Limb (tissue), 2 donors: Measurements from ENCODE around the gene COA7.
"Not testable (repeated sequence)": the region's sequence is repeated elsewhere in the genome, so short reads cannot be mapped to it uniquely, and the experiment has no call there.

Source experiments
- DNase-seq, 2 donors: peaks; one replicate each; pipeline ENCODE4 v3.0.0-alpha.2; 2016; ENCODE audit errors: extremely low spot score in 2 of 2

The COA7 gene

DNA sequence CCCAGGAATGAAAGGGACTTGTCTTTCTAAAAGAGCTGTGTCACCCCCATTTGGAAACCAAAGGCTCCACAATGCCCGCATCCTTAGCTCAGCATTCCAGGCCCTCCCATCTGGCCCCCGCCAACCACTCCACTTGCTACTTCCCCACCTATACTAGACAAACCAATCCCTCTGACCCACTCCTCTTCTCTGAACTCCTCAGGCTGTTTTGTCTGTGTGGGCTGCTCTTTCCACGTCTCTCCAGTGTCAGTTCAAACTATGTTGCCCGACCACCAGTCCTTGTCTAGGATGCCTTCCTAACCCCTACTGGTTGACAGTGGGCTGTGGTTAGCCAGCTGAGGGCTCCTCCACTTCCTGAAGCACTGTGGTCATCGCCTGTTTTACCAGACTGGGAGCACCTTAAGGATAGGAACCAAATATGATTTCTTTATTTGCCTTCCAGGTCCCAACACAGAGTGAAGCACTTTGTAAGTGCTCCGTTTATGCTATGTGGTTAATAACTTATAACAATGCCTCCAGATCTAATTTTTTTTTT, 8.1 kb upstream of the COA7 start:
- DNase-seq: no peak

DNA sequence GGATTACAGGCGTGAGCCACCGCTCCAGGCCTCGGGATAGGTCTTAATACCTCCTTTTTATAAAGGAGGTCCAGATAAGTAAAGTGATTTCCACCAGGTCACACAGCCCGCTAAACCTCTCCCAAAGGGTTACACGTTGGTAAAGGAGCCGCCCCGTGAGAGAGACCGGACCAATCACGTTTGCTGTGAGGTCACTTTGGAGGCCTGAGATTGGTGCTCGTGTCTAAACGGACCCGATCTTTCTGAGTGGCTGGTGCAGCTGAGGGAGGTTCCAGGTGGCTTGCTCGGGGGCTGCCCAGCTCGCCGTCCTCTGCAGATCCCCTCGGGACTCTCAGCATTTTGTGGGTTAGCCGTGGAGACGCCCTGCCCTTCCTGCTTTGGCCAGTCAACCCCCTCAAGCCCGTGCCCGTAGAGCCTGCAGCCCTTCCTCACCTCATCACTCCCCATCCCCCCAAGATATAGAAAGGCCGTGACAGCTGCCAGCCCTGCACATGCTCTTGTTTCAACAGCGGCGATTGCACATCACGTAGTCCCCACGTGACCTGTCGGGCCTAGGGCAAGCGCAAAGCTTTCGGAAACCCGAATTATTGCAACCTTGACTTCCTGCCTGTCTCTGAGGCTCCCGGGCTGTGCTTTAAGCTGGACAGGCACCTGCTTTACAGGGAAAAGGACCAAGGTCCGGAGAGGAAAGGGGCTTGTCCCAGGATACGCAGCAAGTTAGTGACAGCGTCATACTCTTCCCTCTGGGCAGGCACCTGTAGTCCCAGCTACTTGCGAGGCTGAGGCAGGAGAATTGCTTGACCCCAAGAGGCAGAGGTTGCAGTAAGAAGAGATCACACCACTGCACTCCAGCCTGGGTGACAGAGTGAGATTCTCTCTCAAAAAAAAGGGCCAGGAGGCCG, 5.0 kb upstream of the COA7 start:
- DNase-seq: peak; percentile 84 to 85

DNA sequence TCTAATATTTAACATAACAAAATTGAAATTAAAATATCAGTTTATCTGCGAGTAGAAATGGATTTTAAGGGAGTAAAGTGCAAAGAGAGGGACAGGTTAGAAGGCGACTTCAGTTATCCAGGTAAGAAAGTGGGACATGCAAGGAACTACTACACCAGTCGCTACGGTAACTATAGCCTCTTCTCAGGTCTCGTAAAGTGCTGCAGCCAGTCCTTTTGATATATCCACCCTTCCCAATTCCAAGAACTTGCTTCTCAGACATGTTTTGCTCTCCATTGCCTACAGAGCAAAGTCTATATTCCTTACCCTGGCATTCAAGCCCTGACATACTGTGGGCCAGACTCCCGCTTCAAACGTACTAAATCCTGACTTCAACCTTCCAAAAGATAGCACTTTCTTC, 2.5 kb downstream of the COA7 start:
- DNase-seq: no peak

DNA sequence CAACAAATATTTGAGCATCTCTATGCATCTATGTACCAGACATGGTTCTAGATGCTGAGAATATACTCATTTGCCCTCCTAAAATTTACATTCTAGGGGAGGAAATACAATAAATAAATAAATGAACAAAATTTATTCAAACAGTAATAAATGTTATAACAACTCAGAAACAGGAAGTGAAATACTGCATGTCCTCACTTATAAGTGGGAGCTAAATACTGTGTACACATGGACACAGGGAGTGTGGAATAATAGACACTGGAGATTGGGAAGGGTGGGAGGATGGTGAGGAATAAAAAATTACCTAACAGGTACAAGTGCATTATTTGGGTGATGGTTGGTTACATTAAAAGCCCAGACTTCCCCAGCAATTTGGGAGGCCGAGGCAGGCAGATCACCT, 4.3 kb downstream of the COA7 start:
- DNase-seq: no peak

DNA sequence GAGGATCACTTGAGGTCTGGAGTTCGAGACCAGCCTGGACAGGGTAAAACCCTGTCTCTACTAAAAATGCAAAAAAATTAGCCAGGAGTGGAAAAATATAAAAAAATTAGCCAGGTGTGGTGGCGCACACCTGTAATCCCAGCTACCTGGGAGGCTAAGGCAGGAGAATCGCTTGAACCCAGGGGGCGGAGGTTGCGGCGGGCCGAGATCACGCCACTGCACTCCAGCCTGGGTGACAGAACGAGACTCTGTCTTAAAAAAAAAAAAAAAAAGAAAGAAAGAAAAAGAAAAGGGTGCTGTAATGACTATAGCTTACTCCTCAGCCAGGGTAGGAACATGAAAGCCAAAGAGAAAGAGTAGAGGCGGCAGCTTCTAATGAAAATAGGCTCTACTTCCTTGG, 4.8 kb downstream of the COA7 start:
- DNase-seq: not testable (repeated sequence)

DNA sequence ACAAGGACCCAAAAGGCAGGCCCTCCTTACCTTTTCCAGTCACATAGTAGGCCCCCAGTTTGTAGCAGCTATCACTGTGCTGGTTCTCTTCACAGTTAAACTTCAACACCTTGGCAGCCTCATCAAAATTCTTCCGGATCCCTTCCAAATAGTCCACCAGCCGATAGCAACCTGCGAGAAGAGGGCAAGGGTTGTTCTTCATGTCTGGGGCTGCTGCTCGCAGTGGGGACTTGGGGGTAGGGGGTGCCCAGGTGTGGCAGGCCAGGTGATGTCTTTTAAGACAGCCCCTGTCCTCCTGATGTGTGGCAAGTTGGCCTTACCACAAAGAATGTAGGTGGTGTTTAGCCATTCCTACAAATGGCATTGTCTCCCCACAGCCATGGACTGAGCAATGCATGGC, 5.5 kb downstream of the COA7 start:
- DNase-seq: no peak

DNA sequence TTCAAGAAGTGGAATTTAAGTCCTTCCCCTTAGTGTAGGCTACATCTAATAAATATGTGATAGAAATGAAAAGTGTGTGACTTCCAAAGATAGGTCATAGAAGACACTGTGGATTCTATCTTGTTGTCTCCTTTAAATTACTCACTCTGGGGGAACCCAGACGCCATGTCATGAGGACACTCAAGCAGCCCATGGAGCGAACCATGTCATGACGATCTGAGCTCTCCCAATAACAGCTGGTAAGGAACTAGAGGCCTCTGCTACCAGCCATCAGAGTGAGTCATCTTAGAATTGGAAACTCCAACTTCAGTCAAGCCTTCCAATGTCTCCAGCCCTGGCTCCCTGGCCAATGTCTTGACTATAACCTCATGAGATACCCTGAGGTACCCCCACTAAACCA, 6.3 kb downstream of the COA7 start:
- no peak for DNase-seq

DNA sequence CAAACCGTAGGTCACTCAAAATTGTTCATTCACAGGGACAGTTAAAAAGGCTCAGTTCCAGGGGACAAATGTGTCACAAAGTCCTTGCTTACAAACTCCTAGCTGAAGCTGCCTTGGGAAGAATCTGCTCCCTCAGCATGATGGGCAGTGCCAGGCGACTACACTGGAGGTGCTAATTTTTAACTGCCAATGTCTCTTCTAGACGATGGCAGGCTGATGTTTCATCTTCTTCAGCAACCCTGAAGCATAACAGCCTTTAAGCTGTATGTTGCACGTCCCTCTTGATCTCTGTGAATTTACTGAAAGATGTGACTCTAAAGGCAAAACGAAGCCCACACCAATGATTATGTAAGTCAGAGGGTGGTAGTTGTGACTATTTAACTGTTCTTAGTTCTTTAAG, 11.3 kb downstream of the COA7 start:
- DNase-seq: no peak

DNA sequence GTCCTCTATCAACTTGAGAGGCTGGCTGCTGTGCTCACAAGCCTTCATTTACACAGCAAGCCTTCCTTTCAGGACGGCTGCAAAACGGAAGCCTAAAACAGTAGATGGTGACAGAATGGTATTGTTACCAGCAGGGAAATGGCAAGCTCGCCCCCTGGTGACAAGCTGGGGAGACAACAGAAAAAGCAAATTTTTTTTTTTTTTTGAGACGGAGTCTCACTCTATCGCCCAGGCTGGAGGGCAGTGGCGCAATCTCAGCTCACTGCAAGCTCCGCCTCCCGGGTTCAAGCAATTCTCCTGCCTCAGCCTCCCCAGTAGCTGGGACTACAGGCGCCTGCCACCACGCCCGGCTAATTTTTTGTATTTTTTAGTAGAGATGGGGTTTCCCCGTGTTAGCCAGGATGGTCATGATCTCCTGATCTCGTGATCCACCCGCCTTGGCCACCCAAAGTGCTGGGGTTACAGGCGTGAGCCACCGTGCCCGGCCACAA, 11.8 kb downstream of the COA7 start:
- peak; percentile 54 to 77 for DNase-seq

DNA sequence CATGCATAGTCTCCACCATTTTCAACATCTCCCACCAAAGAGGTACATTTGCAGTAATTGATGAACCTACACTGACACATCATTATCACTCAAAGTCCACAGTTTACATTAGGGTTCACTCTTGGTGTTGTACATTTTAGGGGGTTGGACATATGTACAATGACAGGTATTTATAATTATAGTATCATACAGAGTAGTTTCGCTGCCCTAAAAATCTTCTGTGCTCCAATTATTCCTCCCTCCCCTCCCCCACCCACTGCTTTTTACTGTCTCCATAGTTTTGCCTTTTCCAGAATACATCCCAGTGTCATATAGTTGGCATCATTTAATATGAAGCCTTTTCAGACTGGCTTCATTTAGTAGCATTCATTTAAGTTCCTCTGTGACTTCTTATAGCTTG, 13.6 kb downstream of the COA7 start:
- DNase-seq: no peak

DNA sequence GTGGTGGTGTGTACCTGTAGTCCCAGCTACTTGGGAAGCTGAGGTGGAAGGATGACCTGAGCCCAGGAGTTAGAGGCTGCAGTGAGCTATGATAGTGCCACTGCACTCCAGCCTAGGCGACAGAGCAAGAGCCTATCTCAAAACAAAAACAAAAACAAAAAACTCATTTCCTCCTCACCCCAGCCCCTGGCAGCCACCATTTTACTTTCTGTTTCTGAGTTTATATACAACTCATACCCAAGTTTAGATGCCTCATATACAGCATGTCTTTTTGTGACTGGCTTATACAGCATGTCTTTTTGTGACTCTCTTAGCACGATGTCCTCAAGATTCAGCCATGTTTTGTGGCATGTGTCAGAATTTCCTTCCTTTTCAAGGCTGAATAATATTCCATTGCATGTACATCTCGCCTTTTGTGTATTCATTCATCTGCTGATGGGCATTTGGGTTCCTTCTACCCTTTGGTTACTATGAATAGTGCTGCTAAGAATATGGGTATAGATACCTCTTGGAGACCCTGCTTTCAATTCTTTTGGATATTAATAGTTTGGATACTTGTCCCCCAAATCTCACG, 14.7 kb downstream of the COA7 start:
- no peak for DNase-seq

DNA sequence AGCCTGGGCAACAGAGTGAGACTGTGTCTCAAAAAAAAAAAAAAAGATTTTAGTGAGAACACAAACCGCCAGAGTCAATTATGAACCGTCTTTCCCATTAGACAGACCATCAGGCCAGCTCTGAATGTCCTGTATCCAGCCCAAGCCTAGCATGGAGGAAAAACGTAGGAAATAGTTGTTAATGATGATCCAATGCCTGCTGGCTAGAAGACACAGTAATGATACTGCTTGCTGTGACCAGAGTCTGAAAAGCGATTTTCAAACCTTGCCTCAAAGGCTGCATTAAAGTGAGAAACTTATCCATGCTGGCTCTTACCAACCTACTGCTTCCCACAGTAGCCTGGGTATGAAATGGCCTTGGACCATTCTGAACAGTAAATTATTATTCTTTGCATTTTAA, 17.0 kb downstream of the COA7 start:
- no peak for DNase-seq

DNA sequence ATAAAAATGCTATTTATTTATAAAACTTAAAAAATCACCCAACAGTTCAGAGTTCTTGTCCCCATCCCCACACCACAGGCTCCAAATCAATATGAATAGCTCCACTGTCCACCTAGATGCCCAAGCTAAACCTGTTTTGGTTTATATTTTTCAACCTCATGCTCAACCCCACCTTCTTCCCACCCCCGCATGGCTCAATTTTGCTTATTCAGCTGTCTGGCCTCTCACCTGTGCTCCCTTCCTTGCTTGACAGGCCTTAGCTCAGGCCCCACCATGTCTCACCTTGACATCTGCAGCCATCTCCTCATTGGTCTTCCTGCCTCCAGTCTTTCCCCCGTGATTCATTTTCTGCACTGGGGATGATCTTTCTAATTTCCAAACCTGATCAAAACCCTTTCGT, 17.8 kb downstream of the COA7 start:
- no peak for DNase-seq

DNA sequence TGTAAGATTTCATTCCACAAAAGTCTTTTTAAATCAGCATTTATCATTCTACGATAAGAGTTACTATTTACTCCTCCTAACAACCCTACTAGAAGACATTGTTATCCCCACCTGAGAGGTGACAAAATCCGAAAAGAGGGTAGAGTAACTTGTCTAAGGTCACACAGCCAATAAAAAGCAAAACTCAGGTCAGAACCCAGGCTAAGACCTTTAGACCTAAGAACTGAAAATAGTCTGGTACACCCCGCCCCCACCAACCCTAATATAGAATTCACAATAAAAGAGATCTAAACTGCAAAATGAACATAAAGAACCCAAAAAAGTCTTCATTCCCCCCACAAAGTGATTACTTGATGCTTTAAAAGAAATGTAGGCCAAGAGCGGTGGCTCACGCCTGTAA, 18.6 kb downstream of the COA7 start:
- no peak for DNase-seq

DNA sequence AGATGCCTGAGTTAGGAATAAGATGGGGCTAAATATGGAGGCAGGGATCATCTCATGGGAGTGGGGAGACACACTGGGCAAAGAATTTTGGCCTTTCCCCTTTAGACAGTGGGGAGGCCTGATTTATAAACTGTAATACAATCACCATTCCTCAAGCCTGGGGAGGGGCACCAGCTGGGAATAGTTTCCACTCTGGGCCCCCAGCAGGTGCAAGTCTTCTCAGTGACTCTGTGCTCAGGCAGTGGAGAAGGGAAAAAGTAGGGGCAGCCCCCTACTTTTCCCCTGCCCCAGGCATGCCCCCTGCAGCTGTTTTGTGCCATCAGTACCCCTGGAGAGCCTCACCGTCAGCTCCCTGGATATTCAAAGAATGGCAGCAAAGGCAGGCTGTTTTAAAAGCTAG, 19.1 kb downstream of the COA7 start:
- peak in 1 of 2 donors; percentile 54 for DNase-seq

DNA sequence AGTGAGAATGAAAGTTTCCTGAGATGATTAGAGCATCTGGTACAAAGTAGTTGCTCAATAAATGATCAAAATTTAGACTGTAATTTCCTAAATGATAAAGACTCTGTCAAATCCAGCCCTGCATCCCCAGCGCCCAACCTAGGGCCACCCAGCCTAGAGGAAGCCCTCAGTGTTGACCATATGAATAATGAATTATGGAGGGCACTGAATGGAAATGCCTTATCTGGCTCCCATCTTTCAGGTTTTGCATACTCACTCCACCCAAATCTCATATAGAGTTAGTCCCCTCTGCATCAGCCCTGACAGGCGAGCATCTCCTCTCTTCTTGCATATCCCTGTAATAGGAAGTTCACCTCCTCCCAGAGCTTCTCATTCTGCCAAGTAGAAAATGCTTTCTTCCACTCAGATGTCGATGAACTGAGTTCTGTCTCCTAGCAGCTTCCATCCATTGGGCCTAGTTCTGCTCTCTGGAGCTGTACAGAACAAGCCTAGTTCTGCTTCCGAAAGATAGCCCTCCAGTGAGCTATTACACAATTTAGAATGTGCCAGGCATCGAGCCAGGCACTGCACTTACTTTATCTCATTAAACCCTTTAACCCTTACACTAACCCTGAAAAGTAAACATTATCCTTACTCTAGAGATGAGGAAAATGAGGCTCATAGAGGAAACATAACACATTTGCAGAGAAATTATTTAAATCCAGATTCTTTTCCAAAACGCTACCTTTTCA, 20.9 kb downstream of the COA7 start:
- no peak for DNase-seq

DNA sequence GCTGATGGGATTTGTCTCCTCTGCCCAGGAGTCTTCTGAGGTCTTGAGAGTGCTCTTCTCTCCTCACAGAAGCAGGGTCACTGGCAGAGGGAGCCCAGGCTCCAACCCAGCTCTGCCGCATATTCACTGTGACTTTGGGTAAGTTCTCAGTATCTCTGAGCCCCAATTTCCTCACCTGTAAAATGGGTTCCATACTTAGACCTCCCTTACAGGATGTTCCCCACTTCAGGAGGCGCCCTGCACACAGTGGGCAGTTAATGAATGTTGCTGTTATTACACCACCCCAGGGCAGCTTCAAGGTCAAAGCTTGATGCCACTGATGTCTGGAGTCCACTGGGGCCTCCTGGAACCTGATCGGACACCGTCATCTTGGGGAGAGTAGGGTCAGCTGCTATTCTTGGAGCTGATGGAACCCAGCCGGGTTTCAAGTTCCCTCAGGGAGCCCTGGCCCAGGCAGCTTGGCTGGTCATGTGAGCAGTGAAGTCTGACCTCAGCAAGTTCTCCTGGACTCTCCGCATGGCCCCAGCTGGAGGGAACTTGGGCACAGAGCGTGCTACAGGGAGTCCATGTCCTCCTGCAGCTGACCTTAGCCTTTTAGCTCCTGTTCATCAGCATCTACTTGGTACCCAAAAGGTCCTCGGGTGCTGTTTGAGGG, 21.8 kb downstream of the COA7 start:
- DNase-seq: no peak

DNA sequence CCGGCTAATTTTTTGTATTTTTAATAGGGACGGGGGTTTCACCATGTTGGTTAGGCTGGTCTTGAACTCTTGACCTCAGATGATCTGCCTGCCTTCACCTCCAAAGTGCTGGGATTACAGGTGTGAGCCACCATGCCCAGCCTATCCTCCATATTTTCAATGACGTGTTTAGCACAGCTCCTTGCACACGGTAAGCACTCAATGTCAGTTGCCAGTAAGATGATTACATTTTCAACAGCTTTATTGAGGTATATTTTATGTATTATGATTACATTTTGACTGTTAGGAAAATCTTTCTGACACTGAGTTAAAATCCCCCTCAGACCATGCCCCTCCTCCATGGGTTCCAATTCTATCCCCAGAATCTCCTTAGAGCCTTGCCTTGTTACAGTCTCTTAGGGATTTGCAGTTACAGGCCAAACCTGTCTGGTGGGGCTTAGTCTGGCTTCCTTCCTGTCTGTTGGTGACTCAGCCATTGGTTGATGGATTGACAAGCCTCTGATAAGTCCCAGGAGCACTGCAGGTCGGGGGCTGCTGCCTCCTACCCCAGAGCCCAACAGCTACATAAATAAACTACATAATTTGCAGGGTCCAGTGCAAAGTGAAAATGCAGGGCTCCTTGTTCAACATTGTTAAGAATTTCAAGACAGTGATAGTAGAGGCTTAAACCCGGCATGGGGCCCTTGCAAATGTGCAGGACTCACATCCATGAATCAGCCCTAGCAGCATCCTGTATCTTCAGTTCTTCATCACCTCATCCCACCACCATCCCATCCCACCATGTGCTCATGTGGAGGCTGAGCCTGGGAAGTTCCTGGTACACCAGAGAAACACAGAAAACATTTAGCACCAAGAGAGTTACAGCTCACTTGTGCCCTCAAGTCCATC, 23.4 kb downstream of the COA7 start:
- no peak for DNase-seq

DNA sequence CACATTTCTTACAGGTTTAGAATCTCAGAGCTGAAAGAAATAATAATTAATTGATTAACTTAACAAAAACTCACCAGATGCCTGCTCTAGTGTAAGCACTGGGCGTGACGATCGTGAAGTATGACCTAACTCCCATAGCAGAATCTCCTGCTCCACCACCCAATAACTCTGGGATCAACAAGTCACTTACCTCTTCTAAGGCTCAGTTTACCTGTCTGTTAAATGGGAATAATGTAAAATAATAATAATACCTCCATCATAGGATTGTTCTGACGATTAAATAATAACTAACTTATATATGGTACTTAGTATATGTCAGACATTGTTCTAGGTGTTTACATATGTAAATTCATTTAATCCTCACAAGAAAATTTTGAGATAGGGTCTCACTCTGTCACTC, 24.6 kb downstream of the COA7 start:
- DNase-seq: no peak

DNA sequence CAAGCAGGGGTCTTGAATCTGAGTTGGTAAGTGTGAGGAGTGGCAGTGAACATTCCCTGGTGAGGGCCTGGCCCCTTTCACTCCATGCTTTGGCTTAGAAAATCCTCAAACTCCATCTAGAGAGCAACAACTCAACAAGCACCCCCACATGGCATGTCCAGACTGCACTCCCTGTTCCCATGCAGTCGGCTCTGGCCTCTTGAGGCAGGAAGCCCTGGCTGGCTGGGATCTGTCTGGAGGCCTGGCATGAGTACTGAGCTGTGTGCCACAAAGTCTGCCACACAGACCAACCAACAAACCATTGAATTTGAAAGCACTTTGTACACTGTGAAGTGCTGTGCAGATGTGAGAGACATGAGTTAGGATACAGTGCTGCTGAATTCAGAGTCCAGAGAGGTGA, 25.2 kb downstream of the COA7 start:
- no peak for DNase-seq

DNA sequence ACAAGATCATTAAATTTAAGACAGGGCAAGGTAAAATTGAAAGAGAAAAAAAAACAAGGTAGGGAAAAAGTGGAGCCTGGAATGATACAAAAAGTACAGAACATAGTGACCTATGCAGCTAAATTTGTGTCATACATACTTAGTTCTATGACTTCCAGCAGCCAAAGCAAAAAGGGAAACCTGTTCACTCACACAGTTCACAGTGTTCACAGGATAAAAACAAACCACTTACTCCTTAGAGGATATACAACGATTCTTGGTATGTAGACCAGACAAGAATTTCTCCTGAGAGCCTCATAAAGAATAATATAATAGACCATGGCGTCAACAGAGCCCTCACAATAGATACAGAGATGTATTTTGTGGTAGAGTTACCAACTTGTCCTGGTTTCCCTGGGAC, 27.5 kb downstream of the COA7 start:
- no peak for DNase-seq
